NCI-H1930 (cell line): ENCODE measurements around the gene LARGE1.

Experiments
- DNase-seq, 2 experiments: peaks; one replicate each; lab custom pipeline; 2025; lab: John Stamatoyannopoulos, UW

The LARGE1 gene

DNA sequence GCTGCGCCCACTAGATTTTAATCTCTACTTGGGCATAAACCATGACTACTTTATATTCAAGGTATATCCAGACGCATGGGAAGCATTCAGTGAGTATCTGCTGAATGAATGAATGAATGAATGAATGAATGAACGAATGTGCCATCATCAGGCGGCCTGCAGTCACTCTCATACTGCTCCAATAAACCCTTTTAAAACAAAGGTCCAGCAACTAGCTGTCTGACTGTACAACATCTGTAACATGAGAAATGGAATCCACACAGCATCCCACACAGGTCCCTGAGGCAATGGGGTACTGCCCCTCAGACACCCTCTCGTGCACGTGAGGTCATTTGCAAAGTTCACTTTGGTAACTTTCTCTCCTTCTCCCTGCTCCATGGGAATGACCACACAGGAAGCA is 147.5 kb downstream of the LARGE1 start:
- no peak for DNase-seq

DNA sequence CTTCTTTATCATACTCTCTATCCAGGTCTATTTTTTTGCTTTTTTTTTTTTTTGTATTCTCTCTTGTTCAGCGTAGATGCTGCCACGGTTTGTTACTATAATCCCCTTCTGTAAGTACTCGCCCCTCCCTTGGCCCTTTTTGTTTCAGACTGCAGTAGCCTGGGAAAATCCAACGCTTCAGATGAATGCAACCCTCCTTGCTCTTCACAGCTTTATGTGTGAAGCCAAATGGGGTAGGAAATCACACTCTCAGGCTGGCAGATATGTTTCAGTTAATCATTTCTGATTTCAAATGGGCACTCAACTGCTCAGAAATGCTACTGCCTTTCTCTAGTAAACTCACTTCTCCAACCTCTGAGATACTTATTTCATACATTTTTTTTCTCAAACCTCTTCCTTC is 149.1 kb downstream of the LARGE1 start:
- DNase-seq: no peak

DNA sequence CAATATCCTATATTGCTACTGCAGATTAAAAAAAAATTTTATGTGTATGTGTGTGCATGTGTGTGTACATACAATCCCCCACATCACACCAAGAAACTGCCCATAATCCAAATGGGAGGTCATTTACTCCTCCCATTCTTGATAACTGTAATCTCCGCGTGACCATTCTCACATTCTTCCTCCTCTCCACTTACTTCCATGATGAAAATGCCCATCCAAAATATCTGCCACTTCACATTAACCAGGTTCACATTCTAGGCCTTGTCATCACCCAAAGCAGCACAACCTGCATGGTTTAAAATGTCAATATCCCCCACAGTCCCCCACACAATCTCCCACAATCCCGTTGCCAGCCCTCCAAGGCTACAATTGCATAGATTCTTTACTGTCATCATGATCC is 149.6 kb downstream of the LARGE1 start:
- DNase-seq: no peak

DNA sequence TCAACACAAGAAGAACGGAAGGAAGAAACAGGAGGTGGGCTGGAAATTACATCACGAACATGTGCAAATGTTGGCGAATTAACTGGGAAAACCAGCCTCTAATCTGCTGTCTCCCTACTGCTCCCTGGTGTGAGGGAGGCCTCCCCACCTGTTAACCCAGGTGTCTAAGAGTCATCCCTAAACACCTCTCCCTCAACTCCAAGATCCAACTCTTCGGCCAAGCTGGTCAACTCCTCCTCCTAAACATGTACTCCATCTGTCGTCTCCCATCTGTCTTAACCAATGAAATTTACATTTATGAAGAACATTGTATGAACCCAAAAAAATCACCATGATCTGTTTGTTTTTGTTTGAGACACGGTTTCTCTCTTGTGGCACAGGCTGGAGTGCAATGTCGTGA is 154.2 kb downstream of the LARGE1 start:
- no peak for DNase-seq

DNA sequence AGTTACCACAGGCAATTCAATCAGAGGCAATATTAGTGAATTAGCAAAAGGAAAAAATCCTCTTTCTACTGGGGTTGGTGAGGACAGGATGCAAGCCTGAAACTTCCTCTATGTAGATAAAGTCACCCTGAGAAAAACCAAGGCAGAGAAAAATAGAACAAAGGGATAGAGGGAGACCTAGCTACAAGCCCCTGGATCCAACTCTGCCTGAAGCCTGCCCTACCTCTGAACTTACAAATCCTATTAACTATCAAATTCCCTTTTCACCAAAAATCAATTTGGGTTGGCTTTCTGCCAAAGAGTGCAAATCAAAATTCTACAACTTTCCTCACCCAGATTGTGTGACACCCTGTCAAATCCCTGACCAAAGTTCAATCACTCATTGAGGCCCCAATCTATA is 161.3 kb downstream of the LARGE1 start:
- no peak for DNase-seq

DNA sequence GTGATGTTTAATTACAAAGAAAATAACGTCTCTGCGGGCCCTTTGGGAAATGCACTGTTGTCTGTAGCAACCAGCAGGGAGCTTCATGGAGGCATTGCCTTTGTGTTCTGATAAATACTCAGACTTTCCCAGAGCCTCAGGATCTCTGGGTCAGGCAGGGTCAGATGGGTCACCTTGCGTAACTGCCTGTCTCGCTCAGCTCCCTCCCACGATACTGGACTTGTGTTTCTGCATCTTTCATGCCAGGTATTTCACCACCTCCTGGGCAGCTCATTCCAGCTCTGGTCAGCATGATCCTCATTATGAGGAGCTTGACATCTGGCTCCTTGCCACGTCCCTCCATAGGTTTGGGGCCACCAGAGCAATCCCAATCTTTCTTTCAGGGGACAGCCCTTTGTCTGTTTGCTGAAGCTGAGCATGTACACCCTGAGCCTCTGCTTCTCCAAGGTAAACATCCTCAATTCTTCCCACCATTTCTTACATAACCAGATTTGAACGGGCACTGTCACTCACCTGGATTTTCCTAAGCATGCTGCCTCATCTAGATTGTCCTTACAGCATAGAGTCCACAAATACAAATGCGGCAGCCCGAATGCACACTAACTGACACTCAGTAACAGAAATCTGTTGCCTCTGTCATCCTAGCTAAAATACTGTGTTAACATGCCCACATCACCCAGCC is 162.3 kb downstream of the LARGE1 start:
- peak in 1 of 2 experiments; percentile 18 for DNase-seq

DNA sequence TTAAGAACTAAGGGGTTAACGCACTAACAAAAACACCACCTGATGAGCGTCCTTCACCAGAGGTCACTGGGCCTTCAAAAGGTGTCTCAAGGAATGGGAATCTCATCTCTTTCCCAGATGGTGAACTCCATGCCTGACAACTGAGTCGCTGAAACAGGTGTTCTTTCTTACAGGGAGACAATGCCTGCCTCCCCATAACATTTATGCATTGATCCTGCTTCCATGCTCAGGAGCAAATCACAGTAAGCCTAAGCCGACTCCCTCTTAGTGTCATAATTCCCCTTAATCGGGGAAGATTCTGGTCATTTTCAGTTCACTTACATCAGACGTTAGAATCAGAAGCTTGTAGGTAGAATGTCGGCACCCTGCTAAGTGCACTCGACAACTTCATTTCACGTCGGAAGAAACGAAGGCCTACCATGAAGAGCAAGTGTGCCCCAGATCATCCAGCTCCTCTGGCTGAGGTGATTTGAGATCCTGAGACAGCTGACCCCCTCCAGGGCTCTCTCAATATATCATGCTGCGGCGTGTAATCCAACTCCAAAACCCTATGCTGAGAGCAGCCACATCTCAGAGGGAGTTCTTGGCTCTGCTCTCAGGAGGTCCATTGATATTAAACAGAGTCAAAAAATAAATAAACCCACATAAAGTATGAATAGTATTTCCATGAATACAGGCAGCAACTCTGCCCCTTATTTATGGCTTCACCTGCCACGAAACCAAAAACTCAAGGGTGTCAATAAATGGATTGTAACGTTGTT is 163.1 kb downstream of the LARGE1 start:
- no peak for DNase-seq

DNA sequence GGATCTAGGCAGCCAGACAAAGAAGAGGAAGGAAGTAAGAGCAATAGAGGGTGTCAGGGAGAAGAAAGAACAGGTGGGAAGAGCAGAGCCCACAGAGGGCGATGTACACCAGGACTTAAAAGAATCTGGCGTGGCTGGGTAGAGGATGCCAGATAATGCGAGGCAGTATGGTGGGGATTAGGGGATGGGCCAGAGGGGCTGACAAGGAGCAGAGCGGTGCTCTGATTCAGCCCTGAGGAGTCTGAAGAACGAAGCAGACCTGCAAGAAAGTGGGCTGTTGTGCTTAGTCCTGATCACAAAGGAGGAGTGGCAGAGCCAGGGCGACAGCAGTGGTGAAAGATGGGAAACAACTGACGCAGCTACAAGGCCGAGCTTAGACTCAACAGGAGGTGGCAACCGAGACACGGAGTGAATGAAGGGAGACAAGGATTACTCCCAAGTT is 163.7 kb downstream of the LARGE1 start:
- DNase-seq: no peak

DNA sequence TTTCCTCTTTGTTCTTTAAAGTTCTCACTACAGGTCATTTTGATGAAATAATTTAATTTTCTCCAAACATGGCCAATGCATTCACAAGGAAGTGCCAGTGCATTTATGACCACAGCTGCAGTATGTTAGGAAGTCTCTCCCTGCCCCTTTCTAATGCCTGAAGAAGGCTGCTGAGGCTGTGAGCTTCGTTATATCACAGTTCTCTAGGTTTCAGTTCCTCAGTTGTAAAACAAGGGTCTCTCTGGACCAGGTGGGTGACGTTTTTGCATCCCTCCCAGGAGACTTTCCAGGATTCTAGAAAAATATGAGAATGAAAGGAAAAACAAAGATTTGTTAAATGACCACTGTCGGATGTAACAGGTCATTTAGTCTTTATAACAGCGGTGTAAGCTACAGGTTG is 171.6 kb downstream of the LARGE1 start:
- DNase-seq: no peak

DNA sequence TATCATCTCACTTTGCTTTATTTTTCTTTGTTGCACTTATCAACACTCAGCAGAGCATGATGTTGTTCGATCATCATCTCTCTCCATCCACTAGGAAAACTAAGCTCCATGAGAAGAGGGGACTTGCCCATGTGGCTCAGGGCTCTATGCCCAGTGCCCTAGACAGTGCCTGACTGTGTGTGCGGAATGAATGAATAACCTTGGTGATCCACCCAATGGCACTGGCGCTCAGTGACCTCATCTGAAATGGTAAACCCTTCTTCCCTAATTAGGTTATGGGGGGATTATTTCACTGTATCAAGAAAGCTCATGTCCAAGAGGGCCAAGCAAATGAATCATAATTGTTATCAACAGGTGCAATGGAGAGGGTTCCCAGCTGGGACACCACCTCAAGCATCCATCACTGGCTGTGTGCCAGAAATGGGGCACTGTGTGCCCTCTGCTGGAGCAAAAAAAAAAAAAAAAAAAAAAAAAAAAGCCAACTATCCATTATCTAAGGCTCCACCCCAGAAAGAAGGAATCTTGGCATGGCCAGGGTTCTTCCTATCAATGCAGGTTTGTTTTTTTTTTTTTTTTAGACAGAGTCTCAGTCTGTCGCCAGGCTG is 172.6 kb downstream of the LARGE1 start:
- DNase-seq: no peak

DNA sequence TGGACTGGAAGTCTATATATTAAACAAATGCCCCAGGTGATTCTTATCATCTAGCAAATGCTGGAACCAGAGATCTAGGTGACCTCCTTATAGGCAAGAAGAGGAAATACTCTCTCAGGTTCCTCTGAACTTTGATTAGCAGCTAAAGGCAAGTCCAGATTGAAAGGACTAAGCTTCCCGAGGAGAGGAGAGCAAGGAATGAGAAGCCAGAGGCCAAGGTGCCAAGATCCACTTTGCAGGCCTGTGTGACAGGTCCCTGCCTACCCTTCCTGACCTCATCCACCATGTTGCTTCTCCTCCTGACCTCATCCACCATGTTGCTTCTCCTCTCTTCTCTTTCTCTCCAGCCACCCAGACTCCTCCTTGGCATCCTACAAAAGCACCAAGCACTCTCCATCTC is 173.2 kb downstream of the LARGE1 start:
- no peak for DNase-seq

DNA sequence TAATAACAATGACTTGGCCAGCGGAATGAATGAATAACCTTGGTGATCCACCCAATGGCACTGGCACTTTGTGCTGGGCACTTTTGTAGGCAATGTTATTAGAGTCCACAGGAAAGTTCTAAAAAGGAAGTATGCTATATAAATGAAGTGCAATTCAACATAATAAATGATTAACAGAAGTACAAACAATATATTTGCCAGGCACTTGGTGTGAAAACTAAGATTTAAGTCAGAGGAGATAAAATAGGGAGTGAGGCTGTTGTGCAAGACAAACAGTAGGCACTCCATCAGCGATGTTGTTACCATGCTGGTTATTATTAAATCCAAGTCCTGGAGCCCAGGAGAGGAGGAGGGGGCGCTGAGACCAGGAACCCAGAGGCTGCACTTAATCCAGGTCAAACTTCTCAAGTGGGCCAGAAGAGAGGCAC is 173.8 kb downstream of the LARGE1 start:
- no peak for DNase-seq

DNA sequence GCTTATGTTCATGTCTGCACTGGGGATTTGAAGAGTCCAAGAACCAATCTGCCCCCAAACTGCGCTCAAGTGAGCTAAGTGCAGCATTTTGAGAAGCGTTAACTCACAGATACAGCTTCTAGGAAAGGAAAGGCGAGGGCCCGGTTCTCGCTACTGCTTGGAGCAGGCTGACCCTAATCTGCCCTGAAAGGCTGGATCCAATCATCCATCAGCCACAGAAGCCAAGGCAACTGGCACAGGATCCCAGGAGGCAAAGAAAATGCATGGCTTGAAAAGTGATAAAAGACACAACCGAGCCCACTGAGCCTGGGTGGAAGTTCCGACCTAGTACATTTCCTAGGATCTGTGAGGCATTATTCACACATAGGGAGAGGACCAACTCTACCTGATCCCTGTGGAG is 174.8 kb downstream of the LARGE1 start:
- no peak for DNase-seq

DNA sequence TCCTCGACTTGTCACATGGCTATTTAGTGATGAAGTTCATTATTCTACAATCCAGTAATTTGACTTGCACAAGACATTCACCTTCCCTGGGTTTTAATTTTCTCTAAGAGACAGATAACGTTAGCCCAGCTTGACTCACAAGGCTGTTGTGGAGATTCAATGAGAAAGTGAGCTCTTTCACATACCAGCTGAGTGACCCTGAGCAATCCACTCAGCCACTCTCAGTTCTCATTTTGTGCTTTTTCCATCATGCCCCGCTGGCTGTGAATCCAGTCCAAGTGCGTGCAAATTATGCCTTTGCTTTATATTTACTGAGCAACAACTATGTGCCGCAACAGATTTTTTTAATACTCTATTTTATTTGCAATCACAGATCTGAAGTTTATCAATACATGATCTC is 176.5 kb downstream of the LARGE1 start:
- DNase-seq: no peak

DNA sequence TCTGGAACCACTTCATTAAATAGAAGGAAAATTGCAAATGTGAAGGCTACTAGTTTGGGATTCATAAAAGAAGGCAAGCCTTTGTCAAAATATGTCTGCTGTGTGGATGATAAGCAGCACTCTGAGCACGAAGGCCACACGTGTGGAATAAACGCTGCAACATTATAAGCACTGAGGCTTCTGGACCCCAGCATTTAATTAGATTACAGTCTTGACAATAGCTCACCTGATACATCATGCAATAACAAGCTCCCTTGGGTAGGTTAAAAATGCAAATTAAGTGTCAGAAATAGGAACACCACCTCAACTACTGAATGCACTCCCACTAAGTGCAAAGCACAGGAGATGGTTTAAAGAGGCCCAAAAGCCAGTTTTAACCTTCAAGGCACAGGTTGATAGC is 179.3 kb downstream of the LARGE1 start:
- no peak for DNase-seq

DNA sequence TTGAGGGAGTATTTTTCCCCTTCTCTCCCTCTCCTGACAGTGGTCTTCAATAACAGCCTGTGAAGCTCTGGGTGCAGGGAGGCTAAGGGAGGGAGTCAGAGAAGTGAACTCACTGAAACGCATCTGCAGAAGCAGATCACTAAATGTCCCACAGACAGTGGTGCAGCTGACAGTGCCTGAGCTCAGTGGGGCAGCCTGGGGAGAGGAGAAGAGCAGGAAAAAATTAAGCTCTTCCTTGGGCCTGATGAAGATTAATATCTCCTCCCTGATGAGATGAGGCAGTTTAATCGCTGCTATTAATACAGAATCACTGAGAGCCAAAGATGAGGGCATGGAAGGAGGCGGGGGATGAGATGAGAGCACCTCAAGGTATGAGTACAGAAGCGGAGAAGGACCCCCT is 180.8 kb downstream of the LARGE1 start:
- DNase-seq: no peak

DNA sequence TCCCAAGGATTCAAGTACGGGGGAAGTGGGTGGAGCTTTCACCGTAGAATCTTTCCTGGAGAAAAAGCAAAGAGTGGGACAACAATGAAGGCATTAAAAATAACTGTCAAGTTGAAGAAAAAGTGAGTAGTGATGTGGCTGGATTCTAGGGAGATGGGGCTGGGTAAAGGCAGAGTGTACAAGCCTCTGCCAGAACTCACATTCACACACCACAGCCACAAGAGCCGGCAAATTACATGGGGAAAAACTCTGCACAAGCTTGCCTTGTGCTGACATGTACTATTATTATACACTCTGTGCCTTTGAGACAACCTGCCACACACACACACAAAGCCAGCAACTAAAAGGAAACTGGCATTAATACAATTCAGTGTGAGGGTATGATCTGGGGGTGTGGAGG is 182.6 kb downstream of the LARGE1 start:
- DNase-seq: no peak

DNA sequence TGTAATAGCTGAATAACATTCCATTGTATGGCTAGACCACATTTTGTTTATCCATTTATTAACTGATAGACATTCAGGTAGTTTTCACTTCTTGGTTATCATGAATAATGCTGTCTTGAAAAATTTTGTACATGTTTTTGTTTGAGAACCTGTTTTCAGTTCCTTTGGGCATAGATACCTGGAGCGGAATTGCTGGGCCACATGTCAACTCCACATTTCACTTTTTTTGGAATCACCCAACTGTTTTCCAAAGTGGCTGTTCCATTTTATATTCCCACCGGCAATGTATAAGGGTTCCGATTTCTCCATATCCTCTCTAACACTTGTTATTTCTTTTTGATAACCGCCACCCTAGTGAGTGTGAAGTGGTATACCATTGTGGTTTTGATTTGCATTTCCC is 184.3 kb downstream of the LARGE1 start:
- no peak for DNase-seq

DNA sequence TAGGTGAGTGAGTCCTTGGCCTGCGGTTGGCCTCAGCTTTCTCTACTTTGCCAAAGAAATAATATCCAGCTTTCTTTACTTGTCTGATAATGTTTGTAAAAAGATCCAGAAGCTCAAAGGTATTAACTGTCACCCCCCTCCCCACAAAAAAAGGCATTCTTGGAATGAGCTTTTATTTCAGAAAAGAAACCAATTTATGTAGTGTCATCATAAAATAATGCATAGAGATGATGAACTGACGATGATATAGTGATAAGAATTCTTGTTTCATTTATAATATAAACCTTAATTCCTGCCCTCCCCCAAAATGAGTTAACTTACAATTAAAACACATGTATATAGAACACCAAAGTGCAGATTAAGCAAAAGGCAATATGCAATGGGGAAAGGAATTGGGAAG is 191.4 kb downstream of the LARGE1 start:
- no peak for DNase-seq

DNA sequence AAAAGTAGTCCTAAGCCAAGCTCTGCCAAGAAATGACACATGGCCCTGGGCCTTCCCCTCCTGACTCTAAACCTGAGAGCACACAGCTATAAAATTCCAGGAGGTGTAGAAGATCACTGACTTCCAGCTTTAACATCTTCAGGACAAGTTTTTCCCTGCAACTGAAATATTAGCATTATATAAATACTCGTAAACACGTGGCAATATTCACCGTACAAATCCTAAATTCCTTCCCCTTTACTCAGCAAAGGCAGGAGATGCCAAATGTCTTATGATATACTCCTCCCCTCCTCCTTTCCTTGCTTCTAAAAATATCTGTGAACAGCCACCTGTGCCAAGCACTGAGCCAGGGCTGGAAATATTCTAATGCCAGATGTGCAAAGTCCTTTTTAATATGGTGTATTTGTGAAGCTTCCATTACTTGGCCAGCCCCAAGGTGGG is 194.0 kb downstream of the LARGE1 start:
- DNase-seq: no peak

DNA sequence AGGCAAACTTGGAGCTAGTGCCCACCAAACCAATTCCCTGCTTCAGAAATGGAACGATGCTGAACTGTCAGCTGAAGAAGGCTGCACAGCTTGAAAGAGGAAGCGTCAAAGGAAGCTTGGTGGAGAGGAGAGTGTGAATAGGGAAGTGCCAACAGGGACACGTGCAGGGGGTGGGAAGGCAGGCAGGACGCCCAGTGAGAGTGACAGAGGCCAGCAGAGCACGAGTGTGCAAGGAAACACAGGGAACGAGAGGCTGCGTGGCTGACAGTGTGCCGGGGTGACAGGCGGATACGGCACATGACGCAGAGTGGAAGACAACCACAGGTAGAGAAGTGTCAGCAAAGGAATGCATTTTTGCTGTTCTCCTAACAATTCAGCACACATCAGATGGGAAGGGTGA is 196.4 kb downstream of the LARGE1 start:
- DNase-seq: no peak

DNA sequence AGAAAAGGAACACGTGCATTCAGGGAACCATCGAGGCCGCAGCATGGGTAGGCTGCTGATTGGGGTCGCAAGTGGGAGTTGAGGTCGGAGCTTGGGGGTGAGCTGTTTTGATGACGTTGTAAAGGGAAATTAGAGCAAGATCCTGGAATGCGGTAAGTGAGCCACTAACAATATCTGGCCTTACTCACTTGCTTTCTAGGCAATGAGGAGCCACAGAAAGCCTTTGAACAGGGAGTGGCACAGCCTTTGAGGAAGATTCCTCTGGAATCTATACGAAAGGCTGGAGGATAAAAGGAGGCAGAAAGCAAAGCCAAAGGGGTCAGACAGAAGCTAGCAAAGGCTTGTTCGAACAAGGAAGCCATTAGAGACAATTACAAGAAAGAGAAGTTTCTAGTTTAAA is 197.5 kb downstream of the LARGE1 start:
- no peak for DNase-seq

DNA sequence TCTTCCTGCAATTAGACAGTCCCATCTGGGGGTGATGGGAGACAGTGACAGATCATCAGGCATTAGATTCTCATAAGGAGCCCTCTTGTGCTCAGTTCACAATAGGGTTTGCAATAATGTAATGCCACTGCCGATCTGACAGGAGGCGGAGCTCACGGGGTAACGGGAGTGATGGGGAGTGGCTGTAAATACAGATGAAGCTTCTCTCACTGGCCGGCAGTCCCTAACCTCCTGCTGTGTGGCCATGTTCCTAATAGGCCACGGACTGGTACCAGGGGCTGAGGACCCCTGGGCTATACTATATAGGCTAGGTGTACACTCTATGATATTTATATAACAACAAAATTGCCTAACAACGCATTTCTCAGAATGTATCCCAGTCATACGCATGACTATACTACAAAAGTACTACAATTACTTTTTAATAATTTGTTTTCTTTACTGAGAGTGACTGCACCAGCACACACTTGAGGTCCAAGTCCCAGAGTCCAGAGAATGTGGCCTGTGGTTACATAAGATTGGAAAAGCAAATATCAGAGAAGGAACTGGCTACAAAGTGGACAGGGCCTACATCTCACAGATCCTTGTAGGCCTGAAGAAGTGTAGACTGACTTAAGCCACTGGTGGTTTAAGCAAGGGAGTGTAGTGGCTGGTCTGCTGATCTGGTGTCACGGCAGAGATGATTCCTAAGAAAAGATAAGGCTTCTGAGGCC is 200.0 kb downstream of the LARGE1 start:
- no peak for DNase-seq
